ENCODE results near the gene MORN1.

DNA sequence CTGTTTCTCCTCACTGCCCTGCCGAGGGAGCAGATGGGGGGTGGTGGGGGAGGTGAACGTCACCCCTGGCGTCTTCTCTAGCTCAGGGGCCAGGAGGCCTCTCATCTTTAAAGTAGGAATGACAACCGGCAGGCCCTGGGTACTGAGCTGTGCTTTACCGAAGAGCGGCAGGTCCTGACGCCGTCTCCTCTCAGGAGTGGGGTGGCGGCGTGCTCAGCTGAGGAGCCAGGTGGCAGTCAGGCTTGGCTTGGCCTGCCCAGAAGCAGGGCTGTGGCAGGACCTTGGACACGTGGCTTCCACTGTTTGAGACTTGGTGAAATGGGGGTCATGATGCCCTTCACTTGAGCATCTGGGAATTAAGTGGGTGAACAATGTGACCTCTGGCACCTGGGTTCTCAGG, 3.4 kb upstream of the MORN1 start:
- no peak; the same call in 1 of the 2 replicates for TF ChIP-seq POLR2AphosphoS5 (IDR thresholded peaks at IDR 0.05; ENCODE audit: borderline replicate concordance, low read depth, low read length)
- TF ChIP-seq EZH2 (IDR thresholded peaks at IDR 0.05) = no peak
- no peak for TF ChIP-seq FOXP2 (optimal IDR thresholded peaks at IDR 0.05; ENCODE audit: control extremely low read depth, extremely low read length, insufficient read depth)

All from SK-N-MC (cell line).